ENCODE measurements around the gene ABLIM2. TPM values are rescaled to one million over a fixed set of nuclear protein-coding genes. Genes with fewer than 3 reads are reported as not detected.
A peak's percentile ranks its signal among the peaks of the same experiment; 100 is the strongest.

The ABLIM2 gene
- total and polyA plus RNA-seq, 10 of the 15 experiments (the other 5 are each of a cell fraction or from before 2014, with no cell fraction given) = 0.03 to 0.15 (median 0.05) TPM; not detected in 7

DNA sequence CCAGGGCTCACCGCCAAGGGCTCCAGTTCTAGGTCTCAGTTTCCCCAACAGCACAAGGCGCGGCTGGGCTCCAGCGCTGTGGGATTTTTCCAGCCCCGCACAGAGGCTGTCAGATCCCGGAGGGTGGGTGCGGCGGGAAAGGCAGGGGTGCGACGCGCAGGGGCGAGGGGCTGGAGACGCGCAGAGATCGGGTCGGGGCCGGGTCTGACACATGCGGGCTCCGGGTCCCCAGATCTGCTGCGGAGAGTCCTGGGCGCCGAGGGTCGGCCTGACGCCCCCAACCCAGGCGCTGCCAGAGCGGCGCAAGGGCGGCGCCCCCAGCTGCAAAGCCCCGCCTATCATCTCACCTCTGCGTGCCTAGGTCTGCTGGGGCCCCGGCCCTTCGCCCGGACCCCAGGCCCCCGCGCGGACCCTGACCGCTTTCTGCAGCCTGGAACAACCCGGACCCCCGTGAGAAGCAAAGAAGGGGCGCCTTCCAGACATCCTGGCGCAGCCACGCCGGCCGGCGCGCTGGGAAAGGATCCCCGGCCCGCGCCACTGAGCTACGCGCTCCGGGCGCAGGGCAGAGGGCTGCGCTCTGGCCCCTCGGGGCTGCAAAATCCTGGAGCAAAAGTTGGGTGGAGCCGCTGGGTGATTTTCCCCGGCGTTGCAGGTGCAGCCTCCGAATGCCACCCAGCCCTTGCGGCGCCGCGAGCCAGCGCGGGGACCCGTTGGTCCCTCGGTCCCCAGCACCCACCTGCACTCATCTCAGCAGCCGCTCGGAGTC is 486 bp downstream of the ABLIM2 start:
- H3K4me3 ChIP-seq = peak overlapping the region; percentile 62
- no peaks in the 10 kb centered on the region for H3K27me3 ChIP-seq (replicated peaks in 1 of 2; ENCODE audit: control insufficient read depth in 2 of 2, insufficient read depth in 2 of 2, low read length in 1 of 2)
- H3K9ac ChIP-seq (ENCODE audit: control insufficient read depth, insufficient read depth, low read length) = no peak overlapping the region
- H3K9me3 ChIP-seq (replicated peaks; ENCODE audit: control insufficient read depth, insufficient read depth, low read length) = no peaks in the 10 kb centered on the region
- RAD21 ChIA-PET (ENCODE audit: unreplicated experiment) = interaction anchor here (0.8 to 1.5 kb wide), 3 partner anchors 14 to 34 kb away, joined by 3 to 6 read pairs (median 3); no protein-coding TSS in a partner anchor
- intact Hi-C loops (cut with micrococcal nuclease; ENCODE audit: unreplicated experiment) (no loop called here), in situ Hi-C loops (cut with MboI) (no loop called here)
- H3K4me1 ChIP-seq (ENCODE audit: control insufficient read depth, insufficient read depth, low read length) = peaks cover 5% of the 10 kb centered on the region
- peak overlapping the region; percentile 88 for H3K4me2 ChIP-seq (ENCODE audit: control insufficient read depth, insufficient read depth)
- CTCF ChIA-PET = interaction anchor here (0.6 to 1.1 kb wide), 4 partner anchors 19 to 311 kb away, joined by 3 to 5 read pairs (median 4); no protein-coding TSS in a partner anchor
- FAIRE-seq (no peak), DNase-seq (ENCODE audit: low read depth, low spot score) (no peak), ATAC-seq (no peak)
- H4K20me1 ChIP-seq (ENCODE audit: control insufficient read depth, insufficient read depth) = no peaks in the 10 kb centered on the region
- H3K27ac ChIP-seq (ENCODE audit: control insufficient read depth, insufficient read depth) = no peak overlapping the region
- H3K36me3 ChIP-seq (ENCODE audit: control insufficient read depth in 2 of 2, insufficient read depth in 2 of 2, low read length in 1 of 2) = no peaks in the 10 kb centered on the region
- H3K79me2 ChIP-seq (ENCODE audit: control insufficient read depth, insufficient read depth, low read length) = no peaks in the 10 kb centered on the region; the same call in 1 of the 2 replicates
- TF ChIP-seq ZNF217 (IDR thresholded peaks at IDR 0.05) (peak; percentile 35; the same call in 1 of the 2 replicates), ZZZ3 (IDR thresholded peaks at IDR 0.05; ENCODE audit: control insufficient read depth, insufficient read length, low read depth) (no peak), DPF2 (IDR thresholded peaks at IDR 0.05) (peak; percentile 55; the same call in 1 of the 2 replicates), HDAC6 (IDR thresholded peaks at IDR 0.05; ENCODE audit: unreplicated experiment) (peak; percentile 50), STAT3 (IDR thresholded peaks at IDR 0.05; ENCODE audit: low read depth, low read length) (no peak), SMARCA5 (IDR thresholded peaks at IDR 0.05) (peak; percentile 28; the same call in 1 of the 2 replicates), NR2F1 (conservative IDR thresholded peaks at IDR 0.05) (0 out of 2 replicates have a peak, but pooled peaks have one; percentile 15)
- TF ChIP-seq, protein P1, sequence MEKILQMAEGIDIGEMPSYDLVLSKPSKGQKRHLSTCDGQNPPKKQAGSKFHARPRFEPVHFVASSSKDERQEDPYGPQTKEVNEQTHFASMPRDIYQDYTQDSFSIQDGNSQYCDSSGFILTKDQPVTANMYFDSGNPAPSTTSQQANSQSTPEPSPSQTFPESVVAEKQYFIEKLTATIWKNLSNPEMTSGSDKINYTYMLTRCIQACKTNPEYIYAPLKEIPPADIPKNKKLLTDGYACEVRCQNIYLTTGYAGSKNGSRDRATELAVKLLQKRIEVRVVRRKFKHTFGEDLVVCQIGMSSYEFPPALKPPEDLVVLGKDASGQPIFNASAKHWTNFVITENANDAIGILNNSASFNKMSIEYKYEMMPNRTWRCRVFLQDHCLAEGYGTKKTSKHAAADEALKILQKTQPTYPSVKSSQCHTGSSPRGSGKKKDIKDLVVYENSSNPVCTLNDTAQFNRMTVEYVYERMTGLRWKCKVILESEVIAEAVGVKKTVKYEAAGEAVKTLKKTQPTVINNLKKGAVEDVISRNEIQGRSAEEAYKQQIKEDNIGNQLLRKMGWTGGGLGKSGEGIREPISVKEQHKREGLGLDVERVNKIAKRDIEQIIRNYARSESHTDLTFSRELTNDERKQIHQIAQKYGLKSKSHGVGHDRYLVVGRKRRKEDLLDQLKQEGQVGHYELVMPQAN (conservative IDR thresholded peaks at IDR 0.05) = 0 out of 2 replicates have a peak, but pooled peaks have one; percentile 23
- BruUV-seq (replicated peaks) = no TSS peak
- WGBS (ENCODE audit: insufficient coverage, insufficient replicate concordance, low lambda C conversion rate, missing lambda C conversion rate) = 5% methylated on average over 41 of the region's 70 CpGs
- peak overlapping the region; percentile 62 for H2AFZ ChIP-seq (ENCODE audit: control insufficient read depth, low read depth, low read length)
- POLR2A ChIA-PET = interaction anchor here (0.6 to 1.5 kb wide), 3 partner anchors 40 to 270 kb away, joined by 3 to 4 read pairs (median 4); partner anchors contain the start of gene SH3TC1
- SMC1A ChIA-PET (ENCODE audit: uncharacterized antibody, unreplicated experiment) = interaction anchor here (1.6 kb wide), 1 partner anchor 15 kb away, joined by 6 read pairs; no protein-coding TSS in a partner anchor
